ENCODE data around the gene SDCCAG8.

DNA sequence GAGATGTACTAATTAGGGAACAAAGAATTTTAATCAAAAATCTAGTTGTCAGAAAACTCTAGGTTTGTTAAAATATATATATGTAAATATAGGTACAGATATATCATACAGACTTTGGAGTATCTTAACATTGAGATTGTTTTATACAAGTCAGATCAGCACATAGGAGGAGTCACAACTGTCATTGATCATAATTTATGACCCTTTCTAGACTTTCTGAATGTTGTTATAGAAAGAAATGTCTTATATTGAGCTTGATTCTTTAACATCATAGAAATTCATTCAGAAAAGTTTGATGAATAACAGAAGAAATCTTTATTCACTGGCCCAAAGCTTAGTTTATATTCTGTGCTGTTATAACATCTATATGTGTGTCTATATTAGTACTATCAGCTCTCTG lies 185.8 kb downstream of the SDCCAG8 start:
- TF ChIP-seq CTBP1 (IDR thresholded peaks at IDR 0.05; ENCODE audit: borderline replicate concordance) (no peak), BHLHE40 (IDR thresholded peaks at IDR 0.05; ENCODE audit: borderline replicate concordance) (no peak), FOXK2 (IDR thresholded peaks at IDR 0.05) (no peak), ZNF384 (IDR thresholded peaks at IDR 0.05) (no peak), L3MBTL2 (conservative IDR thresholded peaks at IDR 0.05) (no peak), TARDBP (IDR thresholded peaks at IDR 0.05) (no peak), HDGF (IDR thresholded peaks at IDR 0.05; ENCODE audit: borderline replicate concordance) (no peak), FOXA1 (IDR thresholded peaks at IDR 0.05) (no peak), SUZ12 (IDR thresholded peaks at IDR 0.05) (no peak), ELF4 (IDR thresholded peaks at IDR 0.05) (no peak), SP1 (IDR thresholded peaks at IDR 0.05) (no peak)
